Mesendoderm (in vitro differentiated cells): ENCODE measurements around the gene PRDM15.
A peak's percentile ranks its signal among the peaks of the same experiment; 100 is the strongest.

Experiments used
- DNase-seq: peaks from one replicate; pipeline ENCODE4 v3.0.0; 2013
- H2AK5ac ChIP-seq: 2 replicates; pipeline ENCODE4 v1.6.1; 2013; ENCODE audit warnings: low read length, inconsistent platforms
- H2BK120ac ChIP-seq: 2 replicates; pipeline ENCODE4 v1.6.1; 2013; ENCODE audit warnings: low read depth, mild to moderate bottlenecking, low read length, moderate library complexity, mixed read lengths
- H2BK15ac ChIP-seq: replicated peaks from 2 replicates; pipeline ENCODE4 v1.6.1; 2013; ENCODE audit warnings: low read depth, mild to moderate bottlenecking, moderate library complexity
- H2BK5ac ChIP-seq: 2 replicates; pipeline ENCODE4 v1.6.1; 2013; ENCODE audit warnings: low read length, inconsistent platforms
- H3K18ac ChIP-seq: 2 replicates; pipeline ENCODE4 v1.6.1; 2013; ENCODE audit warnings: mild to moderate bottlenecking, low read length, mixed read lengths
- H3K23ac ChIP-seq: one replicate; pipeline ENCODE4 v1.6.1; 2013; ENCODE audit warnings: low read length
- H3K27ac ChIP-seq: 2 replicates; pipeline ENCODE4 v1.5.1; 2013; ENCODE audit warnings: low read depth, mild to moderate bottlenecking, inconsistent platforms, low read length, moderate library complexity
- H3K27me3 ChIP-seq: 2 replicates; pipeline ENCODE4 v1.6.1; 2013; ENCODE audit warnings: low read length, control low read depth, mild to moderate bottlenecking, inconsistent platforms; ENCODE audit not compliant: insufficient read depth, poor library complexity
- H3K36me3 ChIP-seq: 2 replicates; pipeline ENCODE4 v1.6.1; 2013; ENCODE audit warnings: low read length, inconsistent platforms; ENCODE audit not compliant: control insufficient read depth, insufficient read depth
- H3K4ac ChIP-seq: one replicate; pipeline ENCODE4 v1.6.1; 2013; ENCODE audit warnings: low read depth, mild to moderate bottlenecking, low read length, moderate library complexity
- H3K4me1 ChIP-seq: 2 replicates; pipeline ENCODE4 v1.6.1; 2013; ENCODE audit warnings: low read depth, low read length, inconsistent platforms; ENCODE audit not compliant: control insufficient read depth
- H3K4me2 ChIP-seq: 2 replicates; pipeline ENCODE4 v1.6.1; 2013; ENCODE audit warnings: low read length
- H3K4me3 ChIP-seq: 2 replicates; pipeline ENCODE4 v1.5.1; 2013; ENCODE audit warnings: mild to moderate bottlenecking, low read length
- H3K56ac ChIP-seq: one replicate; pipeline ENCODE4 v1.6.1; 2013; ENCODE audit warnings: low read length
- H3K79me1 ChIP-seq: 2 replicates; pipeline ENCODE4 v1.6.1; 2013; ENCODE audit warnings: low read length, inconsistent platforms
- H3K79me2 ChIP-seq: 2 replicates; pipeline ENCODE4 v1.6.1; 2013; ENCODE audit warnings: mild to moderate bottlenecking, low read length; ENCODE audit not compliant: control insufficient read depth, insufficient read depth
- H3K9ac ChIP-seq: 2 replicates; pipeline ENCODE4 v1.6.1; 2013; ENCODE audit warnings: low read length, inconsistent platforms
- H4K5ac ChIP-seq: one replicate; pipeline ENCODE4 v1.6.1; 2013; ENCODE audit warnings: low read length
- H4K8ac ChIP-seq: one replicate; pipeline ENCODE4 v1.6.1; 2013; ENCODE audit warnings: low read depth, mild to moderate bottlenecking, control low read depth, low read length, moderate library complexity
- WGBS: extraction: QIAGEN DNeasy Blood & Tissue Kit; methylation state at CpG from one replicate; pipeline ENCODE4 v1.1.7; 2013; ENCODE audit warnings: low lambda C conversion rate, missing lambda C conversion rate; ENCODE audit not compliant: insufficient coverage; ENCODE audit errors: extremely low coverage; 5-methylcytosine and 5-hydroxymethylcytosine counted together

Gene PRDM15

DNA sequence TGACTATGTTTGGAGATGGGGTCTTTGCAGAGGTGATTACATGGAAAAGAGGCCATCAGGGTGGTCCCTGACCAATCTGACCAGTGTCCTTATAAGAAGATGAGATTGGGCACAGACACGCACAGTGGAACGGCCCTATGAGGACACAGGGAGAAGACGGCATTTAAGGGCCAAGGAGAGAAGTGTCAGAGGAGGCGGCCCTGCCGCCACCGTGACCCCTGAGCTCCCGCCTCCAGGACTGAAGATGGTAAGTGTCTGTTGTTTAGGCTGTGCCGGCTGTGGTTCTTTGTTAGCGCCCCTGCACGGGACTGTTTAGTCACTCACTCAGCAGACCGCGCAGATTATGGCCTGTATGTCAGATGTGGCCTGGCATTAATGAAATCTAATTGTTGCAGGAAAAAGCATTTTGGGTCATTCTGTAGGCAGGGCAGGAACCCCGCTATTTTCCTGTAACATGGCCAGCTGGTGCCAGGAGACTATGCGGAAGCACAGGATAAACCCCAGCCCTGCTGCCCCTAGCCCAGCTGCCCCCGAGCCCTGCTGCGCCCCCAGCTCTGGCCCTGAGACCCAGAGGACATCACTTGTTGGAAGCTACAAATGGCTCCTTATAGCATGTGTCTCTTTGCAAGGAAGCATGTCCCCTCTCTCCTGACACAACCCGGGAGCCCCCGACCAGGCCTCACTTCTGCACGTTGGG lies 58.6 kb downstream of the PRDM15 start:
- no peak overlapping the region for H2AK5ac ChIP-seq
- no peaks in the 10 kb centered on the region for H3K79me1 ChIP-seq
- H3K27ac ChIP-seq = no peak overlapping the region
- no peak for DNase-seq
- no peak overlapping the region for H2BK120ac ChIP-seq
- H3K4me3 ChIP-seq = no peak overlapping the region
- WGBS = no CpG with 5 or more reads among the region's 19 CpGs
- H2BK5ac ChIP-seq = no peak overlapping the region
- no peak overlapping the region for H3K56ac ChIP-seq
- H4K8ac ChIP-seq = no peak overlapping the region
- H3K79me2 ChIP-seq = no peaks in the 10 kb centered on the region
- H3K4ac ChIP-seq = no peak overlapping the region
- H3K4me1 ChIP-seq = no peaks in the 10 kb centered on the region
- H3K27me3 ChIP-seq = no peaks in the 10 kb centered on the region
- H3K36me3 ChIP-seq = no peaks in the 10 kb centered on the region
- H3K9ac ChIP-seq = no peak overlapping the region
- H4K5ac ChIP-seq = no peak overlapping the region
- H2BK15ac ChIP-seq = no peak overlapping the region
- no peak overlapping the region for H3K18ac ChIP-seq
- no peak overlapping the region for H3K4me2 ChIP-seq
- no peak overlapping the region for H3K23ac ChIP-seq

DNA sequence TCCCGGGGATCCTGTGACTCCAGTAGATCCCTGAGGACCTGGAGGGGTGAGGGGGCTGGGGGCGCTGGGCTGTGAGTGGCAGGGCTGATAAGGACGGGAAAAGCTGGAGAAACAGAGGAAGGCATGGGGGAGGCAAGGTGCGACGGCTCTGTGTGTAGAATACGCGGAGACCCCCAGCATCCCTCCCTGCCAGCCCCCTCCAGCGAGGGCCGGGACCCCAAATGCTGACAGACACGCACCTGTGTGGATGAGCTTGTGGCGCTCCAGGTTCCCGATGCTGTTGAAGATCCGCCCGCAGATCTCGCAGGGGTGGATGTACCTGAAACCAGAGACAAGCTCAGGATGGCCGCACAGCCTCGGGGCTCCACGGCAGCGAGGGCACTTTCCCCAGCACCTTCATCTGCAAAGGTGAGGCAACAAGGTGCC lies 59.3 kb downstream of the PRDM15 start:
- no peak overlapping the region for H2AK5ac ChIP-seq
- H3K79me2 ChIP-seq = no peaks in the 10 kb centered on the region
- H2BK5ac ChIP-seq = no peak overlapping the region
- no peak overlapping the region for H3K4ac ChIP-seq
- no peak overlapping the region for H3K9ac ChIP-seq
- no peak overlapping the region for H3K27ac ChIP-seq
- H2BK120ac ChIP-seq = no peak overlapping the region
- no peaks in the 10 kb centered on the region for H3K4me1 ChIP-seq
- H2BK15ac ChIP-seq = no peak overlapping the region
- no CpG with 5 or more reads among the region's 19 CpGs for WGBS
- no peaks in the 10 kb centered on the region for H3K27me3 ChIP-seq
- H3K4me2 ChIP-seq = no peak overlapping the region
- no peak overlapping the region for H3K23ac ChIP-seq
- H3K18ac ChIP-seq = no peak overlapping the region
- H3K36me3 ChIP-seq = peaks cover 2% of the 10 kb centered on the region
- no peak for DNase-seq
- no peak overlapping the region for H3K56ac ChIP-seq
- H4K8ac ChIP-seq = no peak overlapping the region
- no peaks in the 10 kb centered on the region for H3K79me1 ChIP-seq
- no peak overlapping the region for H3K4me3 ChIP-seq
- H4K5ac ChIP-seq = no peak overlapping the region

DNA sequence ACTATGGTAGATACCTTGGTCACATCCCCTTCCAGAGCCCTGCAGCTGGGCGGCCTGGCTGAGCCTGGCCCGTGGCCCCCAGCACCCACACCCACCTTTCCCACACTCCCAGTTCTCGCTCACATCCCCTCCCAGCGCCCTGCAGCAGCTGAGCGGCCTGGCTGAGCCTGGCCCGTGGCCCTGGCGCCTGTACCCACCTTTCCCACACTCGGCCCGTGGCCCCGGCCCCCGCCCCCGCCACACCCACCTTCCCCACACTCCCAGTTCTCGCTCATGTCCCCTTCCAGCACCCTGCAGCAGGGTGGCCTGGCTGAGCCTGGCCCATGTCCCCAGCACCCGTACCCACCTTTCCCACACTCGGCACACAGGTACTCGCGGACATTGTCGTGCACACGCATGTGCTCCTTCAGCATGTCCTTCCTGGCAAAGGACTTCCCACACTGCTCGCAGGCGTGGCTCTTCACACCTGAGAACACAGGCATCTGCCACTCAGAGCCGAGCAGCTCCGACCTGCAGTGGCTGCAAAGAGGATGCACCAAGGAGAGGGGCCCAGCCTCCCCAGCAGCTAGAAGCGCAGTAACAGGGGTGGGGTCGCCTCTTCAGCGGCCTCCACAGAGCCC lies 59.8 kb downstream of the PRDM15 start:
- Histone ChIP-seq H3K9ac (no peak overlapping the region), H3K36me3 (peaks cover 2% of the 10 kb centered on the region), H3K56ac (no peak overlapping the region), H3K27ac (no peak overlapping the region), H4K5ac (no peak overlapping the region), H3K79me2 (no peaks in the 10 kb centered on the region), H3K4me2 (no peak overlapping the region), H3K27me3 (no peaks in the 10 kb centered on the region), H2AK5ac (no peak overlapping the region), H2BK5ac (no peak overlapping the region), H2BK120ac (no peak overlapping the region), H2BK15ac (no peak overlapping the region), H3K4me1 (no peaks in the 10 kb centered on the region), H3K79me1 (no peaks in the 10 kb centered on the region), H4K8ac (no peak overlapping the region), H3K23ac (no peak overlapping the region), H3K4ac (no peak overlapping the region), H3K18ac (no peak overlapping the region), H3K4me3 (no peak overlapping the region)
- no peak for DNase-seq
- WGBS = no CpG with 5 or more reads among the region's 26 CpGs

DNA sequence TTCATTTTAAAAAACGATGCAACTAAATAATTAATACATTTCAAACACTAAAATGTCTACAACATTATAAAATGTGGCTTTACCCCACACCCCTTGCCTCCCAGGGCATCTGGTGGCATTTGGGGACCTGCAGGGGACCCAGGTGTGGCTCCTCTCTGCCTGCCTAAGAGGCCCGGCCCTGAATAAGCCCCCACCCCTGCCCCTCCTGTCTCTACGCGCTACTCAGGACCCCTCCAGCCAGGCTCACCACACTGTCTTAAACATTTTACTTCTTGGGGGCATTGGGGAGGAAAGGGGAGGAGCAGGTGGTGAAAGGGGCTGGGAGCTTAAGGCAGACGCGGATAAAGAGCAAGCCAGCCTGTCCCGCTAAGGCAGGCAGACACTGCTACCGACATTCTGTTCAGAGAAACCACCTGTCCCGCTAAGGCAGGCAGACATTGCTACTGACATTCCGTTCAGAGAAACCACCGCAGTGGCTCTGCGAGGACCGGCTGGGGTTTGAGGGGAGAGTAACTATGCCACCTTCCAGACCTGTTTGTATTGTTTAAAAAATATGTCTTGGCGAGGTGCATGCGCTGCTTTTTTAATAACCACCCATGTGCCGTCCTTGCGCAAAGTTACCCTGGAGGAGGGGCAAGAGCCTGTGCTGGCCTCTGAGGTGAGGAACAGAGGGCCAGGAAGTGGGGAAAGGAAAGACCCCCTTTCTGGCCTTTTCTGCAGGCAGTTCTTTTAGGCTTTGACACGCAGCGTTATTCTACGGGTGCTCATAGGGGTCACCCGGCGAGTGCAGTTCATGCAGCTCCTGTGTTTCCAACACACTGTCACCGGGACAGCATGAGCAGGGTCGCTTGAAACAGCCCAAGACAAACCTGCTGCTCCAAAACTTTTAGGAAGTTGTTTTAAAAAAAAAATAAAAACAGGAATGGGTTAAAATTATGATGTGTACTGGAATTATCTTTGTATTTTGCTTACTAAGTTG lies 61.0 kb downstream of the PRDM15 start:
- no peaks in the 10 kb centered on the region for H3K4me1 ChIP-seq
- H3K4me3 ChIP-seq = no peak overlapping the region
- no peak overlapping the region for H2BK15ac ChIP-seq
- H4K8ac ChIP-seq = no peak overlapping the region
- no peak for DNase-seq
- no peaks in the 10 kb centered on the region for H3K27me3 ChIP-seq
- H3K9ac ChIP-seq = no peak overlapping the region
- H2BK5ac ChIP-seq = no peak overlapping the region
- H3K56ac ChIP-seq = no peak overlapping the region
- peaks cover 2% of the 10 kb centered on the region for H3K36me3 ChIP-seq
- 100% methylated on average over 1 of the region's 24 CpGs for WGBS
- no peaks in the 10 kb centered on the region for H3K79me1 ChIP-seq
- H3K4me2 ChIP-seq = no peak overlapping the region
- H3K4ac ChIP-seq = no peak overlapping the region
- H4K5ac ChIP-seq = no peak overlapping the region
- no peak overlapping the region for H3K18ac ChIP-seq
- H2AK5ac ChIP-seq = no peak overlapping the region
- H2BK120ac ChIP-seq = no peak overlapping the region
- no peaks in the 10 kb centered on the region for H3K79me2 ChIP-seq
- no peak overlapping the region for H3K23ac ChIP-seq
- no peak overlapping the region for H3K27ac ChIP-seq

DNA sequence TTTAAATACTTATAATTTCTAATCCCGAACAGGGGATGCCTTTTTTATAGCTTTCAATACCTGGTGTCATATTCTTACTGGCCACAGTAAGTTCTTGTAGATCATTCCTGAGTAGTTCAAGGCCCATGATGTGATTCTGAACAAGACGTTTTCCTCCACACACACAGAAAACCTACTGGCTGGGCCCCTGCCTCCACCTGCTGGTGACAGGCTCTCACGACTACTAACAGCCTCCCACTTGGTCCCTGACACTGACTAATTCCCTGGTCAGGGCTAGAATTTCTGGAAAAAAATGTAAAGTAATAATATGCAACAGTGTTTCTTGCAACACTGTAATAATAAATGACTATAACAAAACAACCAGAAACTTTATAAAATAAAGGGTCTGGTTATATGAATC lies 61.9 kb downstream of the PRDM15 start:
- Histone ChIP-seq H3K9ac (no peak overlapping the region), H3K4me3 (no peak overlapping the region), H3K4me1 (no peaks in the 10 kb centered on the region), H2BK120ac (no peak overlapping the region), H3K36me3 (peaks cover 2% of the 10 kb centered on the region), H4K5ac (no peak overlapping the region), H2AK5ac (no peak overlapping the region), H2BK5ac (no peak overlapping the region), H3K79me2 (no peaks in the 10 kb centered on the region), H3K18ac (no peak overlapping the region), H3K79me1 (no peaks in the 10 kb centered on the region), H3K23ac (no peak overlapping the region), H3K4me2 (no peak overlapping the region), H3K27me3 (no peaks in the 10 kb centered on the region), H3K27ac (no peak overlapping the region), H4K8ac (no peak overlapping the region), H3K4ac (no peak overlapping the region), H3K56ac (no peak overlapping the region), H2BK15ac (no peak overlapping the region)
- WGBS = no CpG with 5 or more reads among the region's 3 CpGs
- peak; percentile 64 for DNase-seq
